GM21786 (cell line): ENCODE results near the gene CHST8.
"Not testable (repeated sequence)": the region's sequence is repeated elsewhere in the genome, so short reads cannot be mapped to it uniquely, and the experiment has no call there.

ENCODE experiments used
- ATAC-seq: cut with Tn5 transposase; IDR thresholded peaks from one replicate; pipeline ENCODE4 v1.9.1; 2021; ENCODE audit not compliant: unreplicated experiment

CHST8 gene

GRCh38 chr19:33808399-33808798, 186.6 kb downstream of the CHST8 start:
- no peak for ATAC-seq

GRCh38 chr19:33809960-33810359, 188.2 kb downstream of the CHST8 start:
- no peak for ATAC-seq

- no peak for ATAC-seq
Measured at GRCh38 chr19:33810821-33811220, 189.1 kb downstream of the CHST8 start.

- no peak for ATAC-seq
Measured at GRCh38 chr19:33811246-33811645, 189.5 kb downstream of the CHST8 start.

GRCh38 chr19:33811736-33812387, 190.1 kb downstream of the CHST8 start:
- ATAC-seq: no peak

- no peak for ATAC-seq
Measured at GRCh38 chr19:33812388-33813330, 190.9 kb downstream of the CHST8 start.

GRCh38 chr19:33813391-33814101, 191.8 kb downstream of the CHST8 start:
- no peak for ATAC-seq

- ATAC-seq: no peak
Measured at GRCh38 chr19:33814181-33815165, 192.7 kb downstream of the CHST8 start.

GRCh38 chr19:33815380-33816340, 193.9 kb downstream of the CHST8 start:
- ATAC-seq: no peak

GRCh38 chr19:33818411-33818810, 196.7 kb downstream of the CHST8 start:
- ATAC-seq: no peak

GRCh38 chr19:33819078-33819477, 197.3 kb downstream of the CHST8 start:
- not testable (repeated sequence) for ATAC-seq

- ATAC-seq: no peak
Measured at GRCh38 chr19:33819506-33819879, 197.7 kb downstream of the CHST8 start.

- no peak for ATAC-seq
Measured at GRCh38 chr19:33819880-33820781, 198.4 kb downstream of the CHST8 start.

GRCh38 chr19:33821871-33822270, 200.1 kb downstream of the CHST8 start:
- no peak for ATAC-seq
